MCF 10A (cell line): ENCODE results near the gene TXNDC15. TPM values are rescaled to one million over a fixed set of nuclear protein-coding genes. Genes with fewer than 3 reads are reported as not detected.

Experiments used
- BruUV-seq: library from RNA; stranded (reverse); fragments of 400-500 nt; replicated peaks from 2 replicates; lab custom pipeline; 2021; lab: Mats Ljungman, UMichigan
- CTCF ChIA-PET: fragments of 300-600 bp; sonication (Branson Sonifier 250); formaldehyde crosslinking; extraction: SDS; loops from one replicate; lab custom pipeline; 2021; ENCODE audit warnings: antibody characterized with exemption, inconsistent platforms; lab: Yijun Ruan, JAX
- POLR2A ChIA-PET: fragments of 300-600, 350-650 bp; sonication (Branson Sonifier 250); formaldehyde crosslinking; extraction: SDS; loops from one replicate; lab custom pipeline; 2020; ENCODE audit warnings: antibody characterized with exemption, inconsistent platforms; lab: Yijun Ruan, JAX
- DNase-seq: peaks from one replicate; pipeline ENCODE4 v3.0.0-alpha.2; 2018; ENCODE audit not compliant: unreplicated experiment
- H3K27ac Mint-ChIP-seq: one replicate; pipeline ENCODE4 v1.8.0; 2022; ENCODE audit warnings: mild to moderate bottlenecking, low read depth, mixed read lengths; ENCODE audit not compliant: unreplicated experiment
- H3K27me3 Mint-ChIP-seq: one replicate; pipeline ENCODE4 v1.8.0; 2022; ENCODE audit warnings: mixed read lengths; ENCODE audit not compliant: insufficient read depth, unreplicated experiment
- H3K36me3 Mint-ChIP-seq: one replicate; pipeline ENCODE4 v1.8.0; 2022; ENCODE audit warnings: mild to moderate bottlenecking, moderate library complexity, mixed read lengths; ENCODE audit not compliant: insufficient read depth, unreplicated experiment
- H3K4me1 Mint-ChIP-seq: one replicate; pipeline ENCODE4 v1.8.0; 2022; ENCODE audit warnings: mixed read lengths; ENCODE audit not compliant: insufficient read depth, unreplicated experiment
- H3K4me3 Mint-ChIP-seq: one replicate; pipeline ENCODE4 v1.8.0; 2022; ENCODE audit warnings: mild to moderate bottlenecking, moderate library complexity, mixed read lengths; ENCODE audit not compliant: unreplicated experiment
- H3K9me3 Mint-ChIP-seq: one replicate; pipeline ENCODE4 v1.8.0; 2022; ENCODE audit warnings: mixed read lengths; ENCODE audit not compliant: unreplicated experiment
- intact Hi-C: fragments of 100-400 bp; cut with micrococcal nuclease; formaldehyde crosslinking; loops from 2 replicates; pipeline ENCODE4 v1.14.1; 2022
- total RNA-seq: library from RNA; stranded (reverse); gene quantifications from 2 replicates; pipeline ENCODE4 v1.2.3, GENCODE V29; 2022
- TF ChIP-seq, protein P1 (sequence below): fragments of 200-600 bp; IDR thresholded peaks from one replicate; pipeline ENCODE4 v1.8.0; 2022; ENCODE audit warnings: antibody characterized with exemption, mild to moderate bottlenecking; ENCODE audit not compliant: unreplicated experiment

Gene TXNDC15
- total RNA-seq, 1 experiment from 2014 or later: 57.0 TPM

GRCh38 chr5:134917070-134917815, 43.1 kb downstream of the TXNDC15 start:
- Mint-ChIP-seq H3K36me3 (peaks cover 19% of the 10 kb centered on the region), H3K4me3 (no peak overlapping the region), H3K27ac (no peak overlapping the region), H3K9me3 (no peaks in the 10 kb centered on the region), H3K4me1 (no peaks in the 10 kb centered on the region), H3K27me3 (no peaks in the 10 kb centered on the region)
- TF ChIP-seq, protein P1, sequence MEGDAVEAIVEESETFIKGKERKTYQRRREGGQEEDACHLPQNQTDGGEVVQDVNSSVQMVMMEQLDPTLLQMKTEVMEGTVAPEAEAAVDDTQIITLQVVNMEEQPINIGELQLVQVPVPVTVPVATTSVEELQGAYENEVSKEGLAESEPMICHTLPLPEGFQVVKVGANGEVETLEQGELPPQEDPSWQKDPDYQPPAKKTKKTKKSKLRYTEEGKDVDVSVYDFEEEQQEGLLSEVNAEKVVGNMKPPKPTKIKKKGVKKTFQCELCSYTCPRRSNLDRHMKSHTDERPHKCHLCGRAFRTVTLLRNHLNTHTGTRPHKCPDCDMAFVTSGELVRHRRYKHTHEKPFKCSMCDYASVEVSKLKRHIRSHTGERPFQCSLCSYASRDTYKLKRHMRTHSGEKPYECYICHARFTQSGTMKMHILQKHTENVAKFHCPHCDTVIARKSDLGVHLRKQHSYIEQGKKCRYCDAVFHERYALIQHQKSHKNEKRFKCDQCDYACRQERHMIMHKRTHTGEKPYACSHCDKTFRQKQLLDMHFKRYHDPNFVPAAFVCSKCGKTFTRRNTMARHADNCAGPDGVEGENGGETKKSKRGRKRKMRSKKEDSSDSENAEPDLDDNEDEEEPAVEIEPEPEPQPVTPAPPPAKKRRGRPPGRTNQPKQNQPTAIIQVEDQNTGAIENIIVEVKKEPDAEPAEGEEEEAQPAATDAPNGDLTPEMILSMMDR: peak; percentile 33
- DNase-seq: no peak
- ChIA-PET POLR2A (interaction anchor here (0.6 to 1.5 kb wide), 4 partner anchors 10 to 427 kb away, joined by 3 read pairs; partner anchors contain the start of gene TXNDC15), CTCF (interaction anchor here (0.5 to 6.5 kb wide), 32 partner anchors 9 to 848 kb away, joined by 3 to 53 read pairs (median 4); partner anchors contain the start of gene PCBD2)
- no TSS peak for BruUV-seq
- intact Hi-C loops: loop anchor here (1.0 kb wide), 1 partner anchor 274 kb away; no protein-coding TSS in a partner anchor

GRCh38 chr5:134918861-134919260, 44.7 kb downstream of the TXNDC15 start:
- TF ChIP-seq, protein P1: no peak
- Mint-ChIP-seq H3K27me3 (no peaks in the 10 kb centered on the region), H3K4me3 (no peak overlapping the region), H3K9me3 (no peaks in the 10 kb centered on the region), H3K4me1 (no peaks in the 10 kb centered on the region), H3K36me3 (peaks cover 19% of the 10 kb centered on the region), H3K27ac (no peak overlapping the region)
- intact Hi-C loops: no loop called here
- CTCF ChIA-PET: interaction anchor here (0.6 to 6.5 kb wide), 10 partner anchors 8 to 455 kb away, joined by 3 to 53 read pairs (median 11); partner anchors contain the start of gene PCBD2
- POLR2A ChIA-PET: interaction anchor here (1.4 kb wide), 1 partner anchor 14 kb away, joined by 7 read pairs; the partner anchor contains the start of gene PCBD2
- DNase-seq: no peak
- no TSS peak for BruUV-seq

- BruUV-seq: no TSS peak
- TF ChIP-seq, protein P1: no peak
- ChIA-PET POLR2A (interaction anchor here (0.8 to 1.5 kb wide), 2 partner anchors 9 to 17 kb away, joined by 3 read pairs; no protein-coding TSS in a partner anchor), CTCF (interaction anchor here (0.6 to 6.5 kb wide), 5 partner anchors 15 to 808 kb away, joined by 3 to 53 read pairs (median 4); no protein-coding TSS in a partner anchor)
- Mint-ChIP-seq H3K9me3 (no peaks in the 10 kb centered on the region), H3K36me3 (peaks cover 12% of the 10 kb centered on the region), H3K4me3 (no peak overlapping the region), H3K4me1 (no peaks in the 10 kb centered on the region), H3K27ac (no peak overlapping the region), H3K27me3 (no peaks in the 10 kb centered on the region)
- no peak for DNase-seq
- intact Hi-C loops: no loop called here
These were observed 46.8 kb downstream of the TXNDC15 start for GRCh38 chr5:134920848-134921575.
